Measurements from ENCODE around the gene MLST8.

MLST8 gene

GRCh38 chr16:2205104-2205966, at the start of gene MLST8:
Gene MLST8 (plus strand): TSS chr16:2205454. CDS start chr16:2206086, 632 bp downstream.
- DNase-seq = peak; percentile 91

- peak; percentile 36 for DNase-seq
Measured at GRCh38 chr16:2155977-2156848, 49.0 kb upstream of the MLST8 start.

- no peak for DNase-seq
Measured at GRCh38 chr16:2156849-2157224, 48.4 kb upstream of the MLST8 start.

GRCh38 chr16:2157480-2158261, 47.6 kb upstream of the MLST8 start:
- no peak for DNase-seq

GRCh38 chr16:2158262-2158638, 47.0 kb upstream of the MLST8 start:
- no peak for DNase-seq

- no peak for DNase-seq
Measured at GRCh38 chr16:2159175-2159838, 45.9 kb upstream of the MLST8 start.

- DNase-seq = no peak
Measured at GRCh38 chr16:2160915-2161551, 44.2 kb upstream of the MLST8 start.

GRCh38 chr16:2161911-2162310, 43.3 kb upstream of the MLST8 start:
- DNase-seq = no peak

- no peak for DNase-seq
Measured at GRCh38 chr16:2162676-2163118, 42.6 kb upstream of the MLST8 start.

GRCh38 chr16:2163211-2163881, 41.9 kb upstream of the MLST8 start:
- no peak for DNase-seq

- DNase-seq = no peak
Measured at GRCh38 chr16:2165861-2166260, 39.4 kb upstream of the MLST8 start.

- DNase-seq = no peak
Measured at GRCh38 chr16:2166263-2167067, 38.8 kb upstream of the MLST8 start.

- DNase-seq = no peak
Measured at GRCh38 chr16:2167068-2167638, 38.1 kb upstream of the MLST8 start.

- DNase-seq = no peak
Measured at GRCh38 chr16:2170080-2170479, 35.2 kb upstream of the MLST8 start.

GRCh38 chr16:2170587-2171435, 34.4 kb upstream of the MLST8 start:
- DNase-seq = no peak

GRCh38 chr16:2171601-2172178, 33.6 kb upstream of the MLST8 start:
- no peak for DNase-seq

- DNase-seq = no peak
Measured at GRCh38 chr16:2172688-2173335, 32.4 kb upstream of the MLST8 start.

- DNase-seq = no peak
Measured at GRCh38 chr16:2173366-2173765, 31.9 kb upstream of the MLST8 start.
